GF-D8 (cell line): Measurements from ENCODE around the gene R3HDML.
"Not testable (repeated sequence)": the region's sequence is repeated elsewhere in the genome, so short reads cannot be mapped to it uniquely, and the experiment has no call there.

Experiments used
- DNase-seq: peaks from one replicate; lab custom pipeline; 2025; lab: John Stamatoyannopoulos, UW

R3HDML gene

DNA sequence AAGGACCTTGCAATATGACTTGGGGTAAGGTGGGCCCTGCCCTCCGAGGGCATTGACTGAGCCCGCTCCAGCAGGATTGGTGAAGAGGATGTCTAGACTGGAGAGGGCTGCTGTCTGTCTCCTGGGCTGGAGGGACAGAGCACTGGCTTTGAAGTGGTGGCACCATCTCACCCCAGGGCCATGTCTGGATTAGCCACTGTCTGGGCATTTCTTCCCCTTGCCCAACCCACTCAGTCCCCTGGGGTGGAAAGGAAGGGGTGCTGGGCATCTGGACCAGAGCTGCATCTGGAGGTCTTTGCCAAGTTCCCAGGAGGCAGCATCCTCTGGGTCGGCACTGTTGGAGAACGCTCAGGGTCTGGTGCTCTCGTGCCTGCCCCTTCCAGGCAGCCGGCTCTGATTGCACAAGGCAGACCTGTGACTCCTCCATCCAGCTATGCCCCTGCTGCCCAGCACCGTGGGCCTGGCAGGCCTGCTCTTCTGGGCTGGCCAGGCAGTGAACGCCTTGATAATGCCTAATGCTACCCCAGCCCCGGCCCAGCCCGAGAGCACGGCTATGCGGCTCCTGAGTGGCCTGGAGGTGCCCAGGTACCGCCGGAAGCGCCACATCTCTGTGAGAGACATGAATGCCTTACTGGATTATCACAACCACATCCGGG, at the start of gene R3HDML:
Gene R3HDML (plus strand): TSS at position 319 of the 656 bp plus-strand sequence. CDS start 115 bp downstream, at position 434.
- DNase-seq: no peak

DNA sequence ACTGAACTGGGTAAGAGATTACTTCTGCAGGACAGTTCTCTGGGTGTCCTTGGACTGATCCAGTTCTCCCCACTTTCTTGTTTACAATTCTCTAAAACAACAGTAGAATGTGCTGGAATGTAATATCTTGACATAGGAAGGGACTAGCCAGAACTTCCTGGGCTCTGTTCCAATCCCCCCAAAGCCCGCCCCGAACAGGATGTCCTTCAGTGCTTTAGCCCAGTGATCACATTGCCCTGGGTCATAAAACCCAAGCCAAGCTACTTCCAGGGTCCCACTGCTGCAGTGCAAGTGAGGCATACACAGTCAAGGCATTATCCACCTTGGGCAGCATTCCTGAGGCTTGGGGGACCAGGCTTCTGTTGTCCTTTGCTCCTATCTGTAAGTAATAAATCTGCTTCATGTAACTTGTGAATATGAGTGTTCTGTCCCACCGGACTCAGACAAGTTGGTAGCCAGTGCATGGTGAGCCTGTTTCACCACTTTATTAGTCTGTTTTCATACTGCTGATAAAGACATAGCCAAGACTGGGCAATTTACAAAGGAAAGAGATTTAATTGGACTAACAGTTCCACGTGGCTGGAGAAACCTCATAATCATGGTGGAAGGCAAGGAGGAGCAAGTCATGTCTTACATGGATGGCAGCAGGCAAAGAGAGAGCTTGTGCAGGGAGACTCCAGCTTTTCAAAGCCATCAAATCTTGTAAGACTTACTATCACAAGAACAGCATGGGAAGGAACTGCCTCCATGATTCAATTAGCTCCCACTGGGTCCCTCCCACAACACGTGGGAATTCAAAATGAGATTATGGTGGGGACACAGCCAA, 49.4 kb upstream of the R3HDML start:
- DNase-seq: no peak

DNA sequence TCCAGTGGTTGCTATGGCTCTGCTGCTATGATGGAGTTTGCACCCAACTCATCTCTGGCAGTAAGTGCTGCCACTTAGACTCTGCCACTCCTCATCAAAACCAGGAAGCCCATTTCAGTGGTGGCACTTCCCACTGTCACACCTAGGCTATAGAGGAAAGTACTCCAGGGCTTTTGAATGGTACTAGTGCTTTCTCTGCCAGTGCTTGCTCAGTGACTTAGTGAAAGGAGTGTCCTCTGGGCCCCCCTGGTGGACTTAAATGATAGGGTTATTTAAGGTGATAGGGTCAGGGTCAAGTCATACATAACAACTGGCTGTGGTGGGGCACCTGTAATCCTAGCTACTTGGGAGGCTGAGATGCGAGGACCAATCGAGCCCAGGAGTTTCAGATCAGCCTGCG, 48.6 kb upstream of the R3HDML start:
- no peak for DNase-seq

GRCh38 chr20:44291754-44292153, 45.1 kb upstream of the R3HDML start:
- no peak for DNase-seq

DNA sequence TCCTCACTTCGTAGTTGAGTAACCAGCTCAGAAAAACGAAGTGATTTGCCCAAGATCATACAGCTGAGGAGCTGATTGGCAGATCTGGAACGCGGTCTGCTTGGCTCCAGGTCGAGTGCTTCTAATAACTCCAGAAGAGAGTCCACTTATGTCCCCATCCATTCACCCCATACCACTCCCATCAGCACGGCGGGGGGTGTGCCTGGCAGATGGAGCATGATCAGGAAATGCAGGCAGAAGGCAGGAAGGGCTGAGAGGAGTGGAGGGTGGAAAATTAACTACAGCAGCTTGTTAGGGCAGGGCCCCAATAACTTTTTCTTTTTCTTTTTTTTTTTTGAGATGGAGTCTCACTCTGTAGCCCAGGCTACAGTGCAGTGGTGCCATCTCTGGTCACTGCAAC, 40.8 kb upstream of the R3HDML start:
- DNase-seq: no peak

- no peak for DNase-seq
These were observed 39.1 kb upstream of the R3HDML start for GRCh38 chr20:44297721-44298120.

DNA sequence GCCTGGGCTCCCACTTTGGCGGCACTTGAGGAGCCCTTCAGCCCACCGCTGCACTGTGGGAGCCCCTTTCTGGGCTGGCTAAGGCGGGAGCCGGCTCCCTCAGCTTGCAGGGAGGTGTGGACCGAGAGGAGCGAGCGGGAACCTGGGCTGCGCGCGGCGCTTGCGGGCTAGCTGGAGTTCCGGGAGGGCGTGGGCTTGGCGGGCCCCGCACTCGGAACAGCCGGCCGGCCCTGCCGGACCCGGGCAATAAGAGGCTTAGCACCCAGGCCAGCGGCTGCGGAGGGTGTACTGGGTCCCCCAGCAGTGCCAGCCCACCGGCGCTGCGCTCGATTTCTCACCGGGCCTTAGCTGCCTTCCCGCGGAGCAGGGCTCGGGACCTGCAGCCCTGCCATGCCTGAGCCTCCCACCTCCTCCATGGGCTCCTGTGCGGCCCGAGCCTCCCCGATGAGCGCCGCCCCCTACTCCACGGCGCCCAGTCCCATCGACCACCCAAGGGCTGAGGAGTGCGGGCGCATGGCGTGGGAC, 37.8 kb upstream of the R3HDML start:
- not testable (repeated sequence) for DNase-seq

- no peak for DNase-seq
These were observed 35.6 kb upstream of the R3HDML start for GRCh38 chr20:44301285-44301684.

DNA sequence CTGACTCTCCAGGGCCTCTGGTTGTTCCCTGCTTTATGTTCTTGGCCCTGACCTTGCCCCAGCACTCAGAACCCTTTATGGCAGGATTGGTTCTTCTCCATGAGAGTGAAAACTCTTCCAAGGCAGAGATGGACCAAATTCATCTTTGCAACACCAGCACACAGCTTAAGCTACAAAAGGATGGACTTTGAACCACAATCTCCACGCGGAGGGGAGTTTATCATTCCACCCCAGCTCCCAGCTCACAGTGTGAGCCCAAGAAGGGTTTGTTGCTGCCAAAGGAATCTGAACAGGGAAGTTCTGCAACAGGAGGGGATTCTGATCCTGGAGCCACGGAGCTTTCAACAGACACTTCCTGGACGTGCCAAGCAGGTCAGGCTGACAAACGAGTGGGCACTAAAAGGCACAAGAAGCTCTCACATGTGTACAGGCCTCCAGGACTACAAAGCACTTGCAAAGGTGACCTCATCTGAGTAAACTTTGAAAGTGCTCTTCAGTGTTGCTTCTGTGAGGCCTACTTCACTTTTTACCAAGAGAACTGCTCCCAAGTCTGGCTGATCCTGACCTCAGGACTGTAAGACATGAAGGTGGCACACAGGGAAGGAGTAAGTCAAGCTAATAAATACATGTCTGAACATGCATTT, 34.7 kb upstream of the R3HDML start:
- no peak for DNase-seq

DNA sequence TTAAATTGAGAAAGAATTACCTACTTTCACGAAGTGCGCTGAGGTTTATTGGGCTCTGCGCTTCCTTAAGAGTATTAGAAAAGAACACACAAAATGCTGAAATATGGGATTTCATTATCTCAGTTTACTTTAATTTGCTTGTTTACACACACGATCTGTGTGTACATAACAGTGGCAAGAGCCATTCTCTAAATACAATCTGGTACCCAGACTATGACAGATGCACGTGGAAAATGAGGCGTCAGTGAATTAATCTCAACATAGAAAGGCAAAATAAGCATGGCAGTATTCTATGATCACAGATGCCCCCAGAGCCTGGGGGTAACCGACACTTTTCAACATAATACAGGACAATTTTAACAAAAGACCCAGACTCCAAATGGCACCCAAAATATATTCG, 34.1 kb upstream of the R3HDML start:
- DNase-seq: no peak

GRCh38 chr20:44304383-44304782, 32.5 kb upstream of the R3HDML start:
- DNase-seq: no peak

GRCh38 chr20:44306927-44307326, 29.9 kb upstream of the R3HDML start:
- DNase-seq: no peak

- DNase-seq: no peak
These were observed 26.8 kb upstream of the R3HDML start for GRCh38 chr20:44309763-44310663.

- DNase-seq: peak; percentile 83
These were observed 25.9 kb upstream of the R3HDML start, which contains the start of gene FITM2 for GRCh38 chr20:44310664-44311639. TSS of gene FITM2 (minus strand) at chr20:44311202. CDS start at chr20:44311148, 54 bp downstream.

GRCh38 chr20:44314870-44315269, 22.0 kb upstream of the R3HDML start:
- DNase-seq: no peak

- DNase-seq: no peak
These were observed 16.9 kb upstream of the R3HDML start for GRCh38 chr20:44319839-44320422.

DNA sequence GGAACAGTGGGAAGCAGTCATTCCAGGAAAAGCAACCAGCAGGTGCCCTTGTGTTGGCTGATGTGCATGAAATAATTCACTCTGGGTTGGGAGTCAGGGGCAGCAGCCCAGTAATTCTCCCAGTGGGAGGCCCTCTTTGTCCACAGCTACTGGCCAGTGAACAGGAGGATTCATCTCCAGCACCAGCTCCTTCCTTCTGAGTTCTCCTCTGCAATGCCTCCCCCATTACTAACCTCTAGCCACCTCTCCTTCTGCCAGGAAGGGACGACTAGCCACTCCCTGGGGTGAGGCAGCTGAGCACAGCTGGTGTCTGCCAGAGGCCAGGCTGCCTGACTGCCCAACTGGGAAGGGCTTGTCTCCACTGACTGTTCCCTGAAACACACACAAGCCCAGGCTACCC, 12.5 kb upstream of the R3HDML start:
- DNase-seq: no peak

DNA sequence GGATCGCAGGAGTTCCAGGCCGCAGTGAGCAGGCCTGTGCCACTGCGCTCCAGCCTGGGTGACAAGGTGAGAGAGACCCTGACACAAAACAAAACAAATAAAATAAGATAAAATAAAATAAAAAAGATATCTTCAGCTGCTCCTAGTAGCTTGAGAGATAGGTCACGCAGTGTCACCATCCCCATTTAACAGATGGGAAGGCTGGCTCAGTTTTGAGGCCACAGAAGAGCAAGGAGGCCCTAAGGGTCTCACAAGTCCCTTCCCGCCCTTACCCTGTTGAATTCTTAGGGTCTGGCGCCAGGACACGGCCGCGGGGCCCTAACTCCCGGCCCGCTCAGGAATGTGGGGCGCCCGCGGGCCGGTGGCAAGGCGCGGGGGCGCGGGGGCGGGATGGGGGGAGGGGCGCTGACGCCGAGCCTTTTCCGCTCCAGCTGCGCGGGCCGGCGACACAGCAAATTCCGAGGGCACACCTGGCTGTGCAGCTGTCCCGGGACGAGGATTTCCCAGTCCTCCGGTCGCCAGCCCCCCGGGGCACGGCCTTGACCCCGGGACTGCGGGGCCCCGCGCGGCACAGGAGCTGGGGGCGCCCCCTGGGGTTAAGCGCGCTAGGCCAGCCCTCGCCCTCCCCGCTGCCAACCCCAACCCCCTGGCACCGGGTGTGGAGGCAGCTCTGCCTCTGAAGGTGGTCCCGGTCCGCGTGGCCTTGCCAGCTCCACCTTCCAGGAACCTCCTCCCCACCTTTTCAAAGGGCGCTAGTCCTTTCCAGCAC, 10.3 kb upstream of the R3HDML start:
- DNase-seq: no peak

GRCh38 chr20:44327748-44328147, 9.1 kb upstream of the R3HDML start:
- not testable (repeated sequence) for DNase-seq
